Erythroblast (primary cell): ENCODE measurements around the gene CPNE6.

Experiments
- DNase-seq, 2 experiments: peaks; one replicate each; lab custom pipeline; 2025; lab: John Stamatoyannopoulos, UW
- GATA1 ChIP-seq: IDR thresholded peaks from 2 replicates; pipeline ENCODE4 v1.6.1; 2011; ENCODE audit warnings: low read depth, mild to moderate bottlenecking, control low read depth, low read length, moderate library complexity
- POLR2A ChIP-seq: IDR thresholded peaks from 2 replicates; pipeline ENCODE4 v1.6.1; 2011; ENCODE audit warnings: mild to moderate bottlenecking, low read length

CPNE6 gene

DNA sequence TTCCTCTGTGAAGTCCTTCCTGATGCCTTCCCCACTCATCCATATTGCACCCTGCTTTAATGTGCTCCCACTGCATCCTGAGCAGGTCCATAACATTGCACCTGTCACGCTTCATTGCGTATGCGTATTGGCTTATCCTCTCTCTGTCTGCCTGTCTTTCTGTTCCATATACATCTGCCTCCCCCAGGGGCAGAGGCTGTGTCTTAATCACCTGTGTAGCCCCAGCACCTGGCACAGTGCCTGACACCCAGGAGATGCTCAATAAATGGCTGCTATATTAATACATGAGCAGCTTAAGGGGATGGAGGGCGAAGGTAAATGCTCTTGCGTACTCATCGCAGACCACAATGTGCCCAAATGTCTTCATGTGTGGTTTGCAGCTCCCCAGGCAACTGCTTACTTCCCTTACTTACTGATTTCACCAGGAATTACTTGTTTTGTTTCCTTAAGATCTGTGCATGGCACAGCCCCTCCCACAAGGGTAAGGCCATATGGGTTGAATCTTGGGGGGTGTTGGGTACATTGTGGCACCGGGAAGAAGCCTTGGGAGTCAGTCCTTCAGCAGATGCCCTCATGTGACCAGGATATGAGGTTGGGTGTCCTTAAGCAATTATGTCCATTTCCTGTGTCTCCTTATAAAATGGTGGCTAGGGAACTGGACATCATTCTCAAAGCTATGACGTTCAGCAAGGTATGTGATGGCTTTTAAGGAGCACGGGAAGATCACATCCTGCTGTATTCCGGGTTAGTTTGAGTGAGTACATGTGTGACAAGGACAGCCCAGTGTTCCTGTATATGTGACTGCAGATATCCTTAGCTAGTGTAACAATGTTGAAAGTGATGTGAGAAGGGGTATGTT, 848 bp upstream of the CPNE6 start:
- no peak for DNase-seq
- TF ChIP-seq POLR2A: no peak

DNA sequence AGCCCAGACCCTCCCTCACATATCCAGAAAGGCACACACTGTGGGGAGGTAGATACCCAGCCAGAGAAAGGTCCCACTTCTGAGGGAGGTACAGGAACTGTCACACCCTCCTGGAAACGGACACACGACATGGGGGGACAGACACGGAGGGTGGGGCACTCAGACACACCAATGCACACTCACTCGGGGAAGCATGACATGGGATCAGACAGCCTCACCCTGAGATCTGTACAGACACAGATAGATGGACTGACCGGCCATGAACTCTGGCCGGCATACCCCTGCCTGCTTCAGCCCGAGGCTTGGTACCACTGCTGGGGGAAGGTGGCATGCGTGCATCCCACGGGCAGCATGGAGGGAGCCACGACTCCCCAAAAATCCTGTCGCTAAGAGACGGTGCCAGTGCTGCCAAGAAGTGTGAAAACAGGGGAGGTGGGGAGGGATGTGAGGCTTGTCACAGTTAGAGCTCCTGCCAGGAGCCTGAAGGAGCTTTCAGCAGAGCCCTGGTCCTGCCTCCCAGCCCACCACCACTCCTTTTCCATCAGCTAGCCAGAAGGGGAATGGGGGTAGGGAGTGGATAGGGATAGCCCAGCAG, 571 bp downstream of the CPNE6 start:
- TF ChIP-seq POLR2A: no peak
- no peak for TF ChIP-seq GATA1
- DNase-seq: no peak

DNA sequence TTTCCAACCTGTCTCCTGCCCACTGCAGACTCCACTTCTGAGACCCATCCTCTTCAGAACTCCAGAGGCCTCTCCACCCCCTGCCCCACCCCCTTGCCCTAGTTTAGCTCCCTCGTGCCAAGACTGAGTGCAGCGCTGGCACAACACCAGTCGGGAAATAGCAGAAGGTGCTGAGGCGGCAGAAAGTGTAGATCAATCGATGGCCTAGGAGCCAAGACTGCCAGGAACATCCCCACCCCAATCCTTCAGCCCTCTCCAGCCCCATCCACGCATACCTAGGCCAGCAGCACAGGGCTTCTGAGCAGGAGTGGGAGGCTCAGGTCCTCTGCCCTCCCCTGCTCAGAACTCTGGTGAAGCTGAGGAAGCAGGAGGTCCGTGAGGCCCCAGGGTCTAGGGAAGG, 1.1 kb downstream of the CPNE6 start:
- TF ChIP-seq POLR2A (no peak), GATA1 (no peak)
- DNase-seq: no peak

DNA sequence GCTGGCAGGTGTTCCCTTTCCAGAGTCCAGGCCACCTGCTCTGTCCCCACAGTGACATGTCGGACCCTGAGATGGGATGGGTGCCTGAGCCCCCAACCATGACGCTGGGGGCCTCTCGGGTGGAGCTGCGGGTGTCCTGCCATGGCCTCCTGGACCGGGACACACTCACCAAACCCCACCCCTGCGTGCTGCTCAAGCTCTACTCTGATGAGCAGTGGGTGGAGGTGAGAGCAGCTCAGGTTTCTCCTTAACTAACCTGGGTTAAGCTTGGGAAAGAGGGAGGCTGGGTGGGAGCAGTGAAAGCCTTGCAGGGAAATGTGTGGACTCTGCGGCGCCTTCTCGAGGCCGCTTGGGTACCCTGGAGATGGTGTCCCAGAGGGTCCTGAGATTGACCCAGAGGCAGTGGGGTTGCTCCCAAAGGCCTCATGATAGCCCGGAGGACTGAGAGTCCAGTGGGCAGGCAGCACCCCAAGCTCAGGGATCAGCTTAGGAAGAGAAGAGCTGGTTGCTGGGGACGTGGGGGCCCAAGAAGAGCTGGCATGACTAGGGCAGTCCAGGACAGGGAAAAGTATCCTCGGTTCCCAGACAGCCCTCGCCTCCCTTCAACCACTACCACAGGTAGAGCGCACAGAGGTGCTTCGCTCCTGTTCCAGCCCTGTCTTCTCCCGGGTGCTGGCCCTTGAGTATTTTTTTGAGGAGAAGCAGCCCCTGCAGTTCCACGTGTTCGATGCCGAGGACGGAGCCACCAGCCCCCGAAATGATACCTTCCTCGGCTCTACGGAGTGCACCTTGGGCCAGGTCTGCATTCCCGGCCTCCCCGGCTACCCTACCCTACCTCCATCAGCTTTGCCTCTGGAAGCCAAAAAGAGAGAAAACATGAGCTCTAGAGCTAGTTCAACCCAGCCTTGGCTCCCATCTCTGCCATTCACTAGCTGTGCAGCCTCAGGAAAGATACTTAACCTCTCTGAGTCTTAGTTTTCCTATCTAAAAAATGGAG, 1.8 kb downstream of the CPNE6 start:
- no peak for TF ChIP-seq POLR2A
- no peak for TF ChIP-seq GATA1
- no peak for DNase-seq

DNA sequence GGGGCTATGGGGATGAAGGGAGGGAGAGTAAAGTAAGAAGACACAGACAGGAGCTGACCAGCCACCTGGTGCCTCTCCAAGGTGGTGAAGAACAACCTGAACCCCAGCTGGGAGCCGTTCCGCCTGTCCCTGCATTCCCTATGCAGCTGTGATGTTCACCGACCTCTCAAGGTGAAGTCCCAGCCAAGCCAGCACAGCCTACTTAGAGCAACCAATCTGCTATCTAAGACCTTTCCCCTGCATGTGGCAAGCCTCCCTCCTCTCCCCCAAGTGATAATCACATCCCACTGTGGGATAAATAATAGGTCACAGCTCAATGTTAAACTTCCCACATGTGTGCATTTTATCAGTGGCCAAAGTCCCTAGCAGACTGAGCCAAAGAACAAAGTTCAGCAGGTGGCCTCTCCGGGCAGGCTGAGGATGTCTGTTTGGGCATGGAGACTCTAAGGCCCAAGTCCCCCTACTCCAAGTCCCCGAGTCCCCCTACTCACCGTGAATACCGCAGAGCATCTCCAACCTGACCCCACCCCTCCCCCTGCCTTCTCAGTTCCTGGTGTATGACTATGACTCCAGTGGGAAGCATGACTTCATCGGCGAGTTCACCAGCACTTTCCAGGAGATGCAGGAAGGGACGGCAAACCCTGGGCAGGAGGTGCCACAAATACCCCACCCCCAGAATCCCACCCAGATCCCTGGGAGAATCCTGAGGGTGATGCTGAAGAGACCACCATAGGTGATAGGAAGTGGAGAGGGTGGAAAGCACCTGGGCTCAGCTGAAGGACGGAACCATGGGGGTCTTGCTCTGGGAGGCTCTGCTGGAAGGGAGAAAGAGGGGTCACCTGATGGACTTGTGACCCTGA, 3.5 kb downstream of the CPNE6 start:
- no peak for DNase-seq
- TF ChIP-seq GATA1: no peak
- no peak for TF ChIP-seq POLR2A

DNA sequence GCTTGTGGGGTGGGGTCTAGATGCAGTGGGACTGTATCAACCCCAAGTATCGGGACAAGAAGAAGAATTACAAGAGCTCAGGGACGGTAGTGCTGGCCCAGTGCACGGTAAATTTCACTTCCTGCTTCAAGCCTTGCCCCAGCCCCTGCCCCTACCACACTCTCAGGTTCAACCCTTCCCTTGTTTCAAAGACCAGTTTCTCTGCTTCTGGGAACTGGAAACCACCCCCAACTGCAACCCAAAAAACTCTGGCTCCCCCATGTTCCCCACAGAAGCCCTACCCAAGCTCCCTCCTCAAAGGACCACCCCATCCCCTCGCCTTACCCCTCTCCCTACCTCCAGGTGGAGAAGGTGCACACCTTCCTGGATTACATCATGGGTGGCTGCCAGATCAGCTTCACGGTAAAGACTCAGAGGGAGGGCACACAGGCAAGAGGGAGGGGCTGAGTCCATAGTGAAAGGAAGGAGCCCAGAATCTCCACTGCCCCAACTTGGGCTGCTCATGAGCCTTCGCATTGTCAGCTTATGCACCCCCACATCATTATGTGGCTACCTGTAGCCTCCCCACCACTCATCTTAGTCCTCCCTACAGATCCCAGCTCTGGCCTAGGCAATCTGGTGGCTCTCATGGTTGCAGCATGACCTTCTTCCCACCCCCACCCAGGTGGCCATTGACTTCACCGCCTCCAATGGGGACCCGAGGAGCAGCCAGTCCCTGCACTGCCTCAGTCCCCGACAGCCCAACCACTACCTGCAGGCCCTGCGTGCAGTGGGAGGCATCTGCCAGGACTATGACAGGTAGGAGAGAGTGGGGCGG, 4.3 kb downstream of the CPNE6 start:
- TF ChIP-seq GATA1: no peak
- TF ChIP-seq POLR2A: no peak
- DNase-seq: no peak

DNA sequence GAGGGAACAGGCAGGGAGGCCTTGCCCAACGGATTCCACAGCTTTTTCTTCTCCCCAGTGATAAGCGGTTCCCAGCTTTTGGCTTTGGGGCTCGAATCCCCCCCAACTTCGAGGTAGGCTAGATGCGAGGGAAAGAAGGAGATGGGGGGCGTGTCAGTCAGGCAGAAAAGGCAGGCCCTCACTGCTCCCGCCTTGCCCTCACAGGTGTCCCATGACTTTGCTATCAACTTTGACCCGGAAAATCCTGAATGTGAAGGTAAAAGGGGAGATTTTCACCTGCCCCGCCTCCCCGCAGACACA, 4.9 kb downstream of the CPNE6 start:
- no peak for DNase-seq

DNA sequence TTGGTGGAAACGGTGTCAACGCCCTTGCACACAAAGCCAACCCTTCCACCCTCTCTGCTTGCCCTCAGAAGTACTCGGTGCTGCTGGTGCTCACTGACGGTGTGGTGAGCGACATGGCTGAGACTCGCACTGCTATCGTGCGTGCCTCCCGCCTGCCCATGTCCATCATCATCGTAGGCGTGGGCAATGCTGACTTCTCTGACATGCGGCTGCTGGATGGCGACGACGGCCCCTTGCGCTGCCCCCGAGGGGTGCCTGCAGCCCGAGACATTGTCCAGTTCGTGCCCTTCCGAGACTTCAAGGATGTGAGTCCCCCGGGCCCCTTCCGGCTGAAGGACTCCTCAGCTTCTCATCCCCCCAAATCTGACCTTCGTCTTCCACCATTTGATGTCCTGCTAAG, 5.7 kb downstream of the CPNE6 start:
- no peak for DNase-seq
- no peak for TF ChIP-seq POLR2A
- no peak for TF ChIP-seq GATA1

More for the DNA sequence above, 4.9 kb downstream of the CPNE6 start:
- TF ChIP-seq POLR2A (no peak), GATA1 (no peak)

DNA sequence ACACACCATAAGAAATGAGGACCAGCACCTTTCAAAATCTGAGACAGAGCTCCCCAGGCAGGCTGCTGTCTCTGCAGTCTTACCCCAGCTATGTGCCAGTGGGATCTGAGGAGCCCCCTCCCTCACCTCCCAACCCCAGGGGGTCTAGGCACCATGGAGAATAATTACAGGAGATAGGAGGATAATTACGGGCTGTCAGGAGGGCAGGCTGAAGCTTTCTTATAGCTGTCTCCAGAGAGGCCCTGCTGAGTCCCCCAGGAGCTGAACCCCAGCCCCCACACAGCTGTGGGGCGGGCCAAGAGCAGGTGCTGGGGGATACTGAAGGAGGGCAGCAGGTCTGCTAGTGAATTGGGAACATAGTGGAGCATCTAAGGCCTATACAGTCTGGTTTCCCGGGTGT, 6.8 kb downstream of the CPNE6 start:
- TF ChIP-seq POLR2A (no peak), GATA1 (no peak)
- no peak for DNase-seq

DNA sequence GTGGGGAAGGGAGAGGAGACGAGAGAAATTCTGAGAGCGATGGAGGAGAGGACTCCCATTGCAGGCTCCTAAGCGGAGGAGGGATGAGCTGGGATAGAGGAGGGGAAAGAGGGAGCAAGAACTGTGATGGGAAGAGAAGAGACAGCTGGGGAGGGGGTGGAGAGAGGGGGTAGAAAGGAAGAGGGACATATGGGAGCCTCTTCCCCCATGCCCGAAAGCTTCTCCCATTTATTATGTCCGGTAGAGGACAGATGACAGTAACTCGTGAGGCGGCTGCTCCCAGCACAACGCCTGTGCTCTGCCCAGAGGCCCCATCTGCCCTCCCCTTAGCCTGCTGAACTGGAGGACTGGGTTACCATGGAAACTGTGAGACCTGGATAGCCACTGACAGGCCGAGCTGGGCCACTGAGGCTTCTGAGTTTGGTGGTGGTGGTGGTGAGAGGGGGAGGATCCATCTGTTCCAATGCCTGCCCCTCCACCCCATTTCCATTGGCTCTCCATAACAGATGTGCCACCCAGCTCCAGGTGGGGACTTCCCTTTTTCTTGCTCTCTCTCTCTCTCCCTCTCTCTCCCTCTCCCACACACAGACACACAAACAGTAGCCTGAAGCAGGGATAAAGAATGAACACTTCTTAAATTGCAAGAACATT, 8.3 kb downstream of the CPNE6 start:
- no peak for DNase-seq
- TF ChIP-seq POLR2A (no peak), GATA1 (no peak)

DNA sequence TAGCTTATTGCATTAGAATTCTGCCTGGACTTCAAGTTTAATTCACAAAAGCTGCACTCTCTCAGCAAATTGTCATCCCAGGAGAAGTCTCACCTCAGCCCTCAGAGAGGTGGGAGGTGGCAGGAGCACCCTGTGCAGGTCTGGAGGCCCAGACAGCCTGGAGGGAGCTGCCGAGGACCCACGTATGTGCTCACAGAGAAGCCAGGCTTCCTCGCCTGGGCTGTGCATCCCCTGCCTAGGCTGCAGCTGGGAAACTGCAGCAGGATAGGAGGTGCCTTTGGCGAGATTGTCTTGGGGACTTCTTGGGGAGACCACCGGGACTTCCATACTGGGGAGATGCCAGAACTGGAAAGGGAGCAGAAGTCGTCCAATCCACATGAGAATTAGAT, 8.8 kb downstream of the CPNE6 start:
- TF ChIP-seq GATA1 (no peak), POLR2A (no peak)
- no peak for DNase-seq

DNA sequence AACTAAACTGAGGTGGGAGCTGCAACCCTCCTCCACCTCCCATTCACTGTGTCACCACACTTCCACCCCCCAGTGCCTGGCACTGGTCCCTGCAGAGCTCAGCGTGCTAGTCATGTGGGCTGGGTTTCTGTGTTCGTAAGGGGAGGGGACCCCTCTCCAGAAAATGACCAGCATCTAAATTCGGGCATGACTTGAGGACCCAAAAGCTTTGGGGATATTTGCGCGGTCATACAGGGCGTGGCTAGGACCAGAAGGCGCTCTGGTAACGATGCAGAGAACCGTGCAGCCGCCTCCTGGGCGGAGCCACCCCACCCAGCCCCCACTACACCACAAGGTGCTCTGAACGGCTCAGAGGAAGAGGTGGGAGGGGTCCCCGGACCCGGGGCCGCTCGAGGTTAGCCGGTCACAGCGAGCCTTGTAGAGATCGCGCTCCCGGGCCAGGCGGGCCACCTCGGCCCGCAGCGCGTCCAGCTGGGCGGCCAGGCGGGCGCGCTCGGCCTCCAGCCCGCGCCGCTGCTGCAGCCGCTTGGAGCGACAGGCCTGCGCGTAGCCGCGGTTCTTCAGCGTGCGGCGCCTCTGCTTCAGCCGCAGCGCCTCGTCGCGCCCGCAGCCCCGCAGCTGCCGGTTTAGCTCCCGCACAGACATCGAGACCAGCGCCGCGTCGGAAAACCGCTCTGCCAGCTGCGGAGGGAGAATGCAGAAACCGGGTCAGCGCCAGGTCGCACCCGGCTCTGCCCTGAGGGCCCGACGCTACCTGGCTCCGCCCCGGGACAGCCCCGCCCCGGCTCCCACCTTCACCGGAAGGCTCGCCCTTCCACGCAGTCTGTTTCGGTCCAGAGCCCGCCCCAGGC, 9.8 kb downstream of the CPNE6 start:
- peak; percentile 61 to 70 for DNase-seq
- TF ChIP-seq POLR2A (no peak), GATA1 (no peak)
